HepG2 (cell line): ENCODE measurements around the gene PARP14. TPM values are rescaled to one million over a fixed set of nuclear protein-coding genes. Genes with fewer than 3 reads are reported as not detected.
A peak's percentile ranks its signal among the peaks of the same experiment; 100 is the strongest.

Experiments
- BRD4 ChIP-seq: sonication (generic); formaldehyde crosslinking; IDR thresholded peaks from 2 replicates; pipeline ENCODE4 v1.4.0; 2020; ENCODE audit warnings: missing genetic modification reagents
- HNF4G ChIP-seq, 2 experiments: sonication (generic) in 1 of 2; formaldehyde crosslinking in 1 of 2; IDR thresholded peaks; 2 replicates each; pipeline versions ENCODE4 v1.4.0 to v1.6.1; 2011 to 2020; ENCODE audit warnings: borderline replicate concordance in 2 of 2, low read depth in 2 of 2, mild to moderate bottlenecking in 2 of 2, low read length in 1 of 2, missing genetic modification reagents in 1 of 2, moderate library complexity in 1 of 2
- JUND ChIP-seq: sonication (generic); formaldehyde crosslinking; IDR thresholded peaks from 2 replicates; pipeline ENCODE4 v1.8.0; 2022; ENCODE audit warnings: mild to moderate bottlenecking, missing genetic modification reagents
- KLF16 ChIP-seq, 2 experiments: sonication (generic) in 1 of 2; formaldehyde crosslinking in 1 of 2; IDR thresholded peaks; 2 replicates each; pipeline versions ENCODE4 v1.6.1 to v1.8.0; 2016 to 2023; ENCODE audit warnings: missing genetic modification reagents in 2 of 2, missing compliant biosample characterization in 1 of 2
- PREB ChIP-seq: sonication (generic); formaldehyde crosslinking; IDR thresholded peaks from 2 replicates; pipeline ENCODE4 v1.4.0; 2020; ENCODE audit warnings: missing genetic modification reagents
- RARG ChIP-seq: sonication (generic); formaldehyde crosslinking; IDR thresholded peaks from 2 replicates; pipeline ENCODE4 v1.4.0; 2020; ENCODE audit warnings: low read depth, mild to moderate bottlenecking, missing genetic modification reagents
- RBM39 ChIP-seq: fragments of 200-400 bp; formaldehyde crosslinking; IDR thresholded peaks from one replicate; pipeline ENCODE4 v1.6.1; 2018; ENCODE audit warnings: antibody characterized with exemption, mild to moderate bottlenecking, low read depth, low read length; ENCODE audit not compliant: poor library complexity, severe bottlenecking
- RFXANK ChIP-seq: IDR thresholded peaks from 2 replicates; pipeline ENCODE4 v1.6.1; 2016
- RXRB ChIP-seq: IDR thresholded peaks from 2 replicates; pipeline ENCODE4 v1.6.1; 2016; ENCODE audit warnings: borderline replicate concordance, missing genetic modification reagents, missing compliant biosample characterization
- ZBTB1 ChIP-seq: sonication (generic); formaldehyde crosslinking; IDR thresholded peaks from 2 replicates; pipeline ENCODE4 v1.4.0; 2020; ENCODE audit warnings: missing genetic modification reagents, borderline replicate concordance
- ZBTB33 ChIP-seq: sonication (generic); formaldehyde crosslinking; IDR thresholded peaks from 2 replicates; pipeline ENCODE4 v1.4.0; 2020; ENCODE audit warnings: missing genetic modification reagents
- ZNF788 ChIP-seq: sonication (generic); formaldehyde crosslinking; IDR thresholded peaks from 2 replicates; pipeline ENCODE4 v1.5.0; 2020; ENCODE audit warnings: mild to moderate bottlenecking, missing genetic modification reagents, borderline replicate concordance
- ZSCAN31 ChIP-seq: sonication (generic); formaldehyde crosslinking; IDR thresholded peaks from 2 replicates; pipeline ENCODE4 v1.5.0; 2020; ENCODE audit warnings: low read depth, mild to moderate bottlenecking, missing genetic modification reagents
- polyA plus RNA-seq, 8 experiments: library from polyadenylated mRNA; depleted of rRNA in 3 of 8; stranded (reverse) in 7 of 8; unstranded in 1 of 8; fragments of >200 nt; fragmentation: Illumina TruSeq in 4 of 8; extraction: Trizol in 4 of 8; gene quantifications; 2 replicates each; pipeline versions ENCODE4 v1.2.1 to v1.2.3, GENCODE V29; 2011 to 2016; ENCODE audit warnings: low read depth in 4 of 8, missing spikeins in 1 of 8, mixed read lengths in 1 of 8; ENCODE audit not compliant: insufficient read depth in 1 of 8
- total RNA-seq, 5 experiments: library from RNA; depleted of rRNA; stranded (reverse); fragments of >200 nt; fragmentation: Illumina TruSeq; extraction: Trizol; gene quantifications; 2 replicates each; pipeline ENCODE4 v1.2.3, GENCODE V29; 2016; ENCODE audit warnings: low read depth in 1 of 5
- TF ChIP-seq, protein P1 (sequence below): sonication (generic); formaldehyde crosslinking; IDR thresholded peaks from 2 replicates; pipeline ENCODE4 v1.4.0; 2020; ENCODE audit warnings: mild to moderate bottlenecking, missing genetic modification reagents

The PARP14 gene
- total and polyA plus RNA-seq, 2 of the 13 experiments (the other 11 are each of a cell fraction or from before 2014, with no cell fraction given) = 9.0 to 19.1 TPM

- TF ChIP-seq, protein P1, sequence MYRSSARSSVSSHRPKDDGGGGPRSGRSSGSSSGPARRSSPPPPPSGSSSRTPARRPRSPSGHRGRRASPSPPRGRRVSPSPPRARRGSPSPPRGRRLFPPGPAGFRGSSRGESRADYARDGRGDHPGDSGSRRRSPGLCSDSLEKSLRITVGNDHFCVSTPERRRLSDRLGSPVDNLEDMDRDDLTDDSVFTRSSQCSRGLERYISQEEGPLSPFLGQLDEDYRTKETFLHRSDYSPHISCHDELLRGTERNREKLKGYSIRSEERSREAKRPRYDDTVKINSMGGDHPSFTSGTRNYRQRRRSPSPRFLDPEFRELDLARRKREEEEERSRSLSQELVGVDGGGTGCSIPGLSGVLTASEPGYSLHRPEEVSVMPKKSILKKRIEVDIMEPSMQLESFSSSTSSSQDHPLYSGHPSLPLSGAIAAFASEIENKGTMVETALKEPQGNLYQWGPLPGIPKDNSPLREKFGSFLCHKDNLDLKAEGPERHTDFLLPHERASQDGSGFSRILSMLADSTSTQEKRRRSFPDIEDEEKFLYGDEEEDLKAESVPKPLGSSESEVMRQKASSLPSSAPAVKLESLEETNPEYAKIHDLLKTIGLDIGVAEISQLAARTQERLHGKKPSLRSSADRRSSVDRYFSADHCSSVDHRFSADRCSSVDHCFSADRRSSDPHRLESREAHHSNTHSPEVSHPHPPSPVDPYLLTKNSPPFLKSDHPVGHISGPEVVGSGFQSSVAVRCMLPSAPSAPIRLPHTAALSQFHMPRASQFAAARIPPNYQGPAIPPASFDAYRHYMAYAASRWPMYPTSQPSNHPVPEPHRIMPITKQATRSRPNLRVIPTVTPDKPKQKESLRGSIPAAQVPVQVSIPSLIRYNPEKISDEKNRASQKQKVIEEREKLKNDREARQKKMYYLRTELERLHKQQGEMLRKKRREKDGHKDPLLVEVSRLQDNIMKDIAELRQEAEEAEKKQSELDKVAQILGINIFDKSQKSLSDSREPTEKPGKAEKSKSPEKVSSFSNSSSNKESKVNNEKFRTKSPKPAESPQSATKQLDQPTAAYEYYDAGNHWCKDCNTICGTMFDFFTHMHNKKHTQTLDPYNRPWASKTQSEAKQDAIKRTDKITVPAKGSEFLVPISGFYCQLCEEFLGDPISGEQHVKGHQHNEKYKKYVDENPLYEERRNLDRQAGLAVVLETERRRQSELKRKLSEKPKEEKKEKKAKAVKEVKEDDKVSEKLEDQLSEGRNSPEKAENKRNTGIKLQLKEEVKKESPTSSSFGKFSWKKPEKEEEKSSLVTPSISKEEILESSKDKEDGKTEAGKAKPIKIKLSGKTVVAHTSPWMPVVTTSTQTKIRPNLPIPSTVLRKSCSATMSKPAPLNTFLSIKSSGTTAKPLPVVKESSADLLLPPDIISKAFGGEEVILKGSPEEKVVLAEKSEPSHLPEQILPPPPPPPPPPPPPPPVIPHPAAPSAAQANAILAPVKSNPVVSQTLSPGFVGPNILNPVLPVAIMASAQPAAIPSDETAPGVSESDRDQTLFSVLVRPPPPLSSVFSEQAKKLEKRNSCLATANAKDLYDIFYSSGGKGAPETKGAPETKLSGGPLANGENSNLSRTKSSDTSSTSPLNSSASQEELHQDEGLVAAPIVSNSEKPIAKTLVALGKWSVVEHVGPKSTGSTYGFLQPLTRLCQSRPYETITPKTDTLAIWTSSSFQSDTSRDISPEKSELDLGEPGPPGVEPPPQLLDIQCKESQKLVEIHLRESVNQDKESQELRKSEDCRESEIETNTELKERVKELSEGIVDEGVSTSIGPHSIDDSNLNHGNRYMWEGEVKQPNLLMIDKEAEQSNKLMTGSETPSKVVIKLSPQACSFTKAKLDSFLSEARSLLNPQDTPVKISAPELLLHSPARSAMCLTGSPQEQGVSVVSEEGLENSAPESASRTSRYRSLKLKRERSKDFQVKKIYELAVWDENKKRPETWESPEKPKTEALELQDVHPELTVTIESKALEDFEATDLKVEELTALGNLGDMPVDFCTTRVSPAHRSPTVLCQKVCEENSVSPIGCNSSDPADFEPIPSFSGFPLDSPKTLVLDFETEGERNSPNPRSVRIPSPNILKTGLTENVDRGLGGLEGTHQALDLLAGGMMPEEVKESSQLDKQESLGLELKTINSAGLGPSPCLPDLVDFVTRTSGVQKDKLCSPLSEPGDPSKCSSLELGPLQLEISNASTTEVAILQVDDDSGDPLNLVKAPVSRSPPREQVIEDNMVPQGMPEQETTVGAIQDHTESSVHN (CRISPR knock-in tag) = no peak
- no peak for TF ChIP-seq ZBTB1 (CRISPR knock-in tag)
- TF ChIP-seq RBM39 = peak; percentile 31
- no peak for TF ChIP-seq JUND (CRISPR knock-in tag)
- no peak for TF ChIP-seq ZBTB33 (CRISPR knock-in tag)
- peak; percentile 65; the same call in 1 of the 2 replicates for TF ChIP-seq ZSCAN31 (CRISPR knock-in tag)
- TF ChIP-seq RFXANK = no peak
- TF ChIP-seq ZNF788 (CRISPR knock-in tag) = no peak; the same call in 1 of the 2 replicates
- TF ChIP-seq KLF16 (CRISPR knock-in tag; IDR thresholded peaks at IDR 0.05) = 0 out of 4 replicates have a peak, but pooled peaks of 1 of the 2 experiments have one; percentile 29
- no peak for TF ChIP-seq PREB
- TF ChIP-seq HNF4G (IDR thresholded peaks at IDR 0.05; ENCODE audit: borderline replicate concordance, low read depth, low read length) = no peak
- TF ChIP-seq HNF4G (CRISPR knock-in tag; IDR thresholded peaks at IDR 0.05; ENCODE audit: borderline replicate concordance, low read depth) = no peak
- TF ChIP-seq BRD4 = 0 out of 2 replicates have a peak, but pooled peaks have one; percentile 17
- TF ChIP-seq RARG (CRISPR knock-in tag) = no peak
- 0 out of 2 replicates have a peak, but pooled peaks have one; percentile 7 for TF ChIP-seq RXRB
These were observed at the start of gene PARP14 (continued) for GRCh38 chr3:122680475-122681283.
